ENCODE results near the gene ULK4.

DNA sequence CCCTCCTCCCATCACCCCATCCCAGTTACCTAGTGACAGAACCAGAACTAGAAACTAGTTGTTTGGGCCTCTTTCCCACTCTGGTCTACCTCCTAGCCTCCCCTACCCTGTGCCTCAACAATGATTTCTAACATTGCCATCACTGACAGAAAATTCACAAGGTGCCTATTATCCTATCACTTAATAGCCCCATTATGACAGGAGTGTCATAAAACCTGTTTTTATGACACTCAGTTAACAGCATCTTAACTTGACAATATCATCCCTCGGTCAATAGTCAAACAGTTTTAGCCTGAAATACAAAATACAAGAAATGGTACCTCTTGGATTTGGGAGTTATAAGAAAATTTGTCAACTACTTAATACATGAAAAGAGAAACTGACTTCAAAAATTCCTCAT, 46.5 kb downstream of the ULK4 start:
- TF ChIP-seq POLR2AphosphoS5 (IDR thresholded peaks at IDR 0.05; ENCODE audit: low read depth, low read length) (no peak), TAF1 (IDR thresholded peaks at IDR 0.05; ENCODE audit: low read depth, low read length) (no peak)

All from GM12891 (cell line).